Spleen (tissue), 7 donors: ENCODE data around the gene PPP1R12B.
"Not testable (repeated sequence)": the region's sequence is repeated elsewhere in the genome, so short reads cannot be mapped to it uniquely, and the experiment has no call there.

Source experiments
- CTCF ChIP-seq, 11 experiments: fragments of 200-600 bp in 7 of 11; fragments of 450-650 bp in 4 of 11; sonication (generic) in 4 of 11; IDR thresholded peaks in 8 of 11; conservative IDR thresholded peaks in 3 of 11; 1 replicate in 7 of 11; 2 replicates in 4 of 11; pipeline versions ENCODE4 v1.4.0 to v1.8.0; 2016 to 2021; ENCODE audit warnings: antibody characterized with exemption in 11 of 11, inconsistent platforms in 4 of 11, mild to moderate bottlenecking in 1 of 11
- POLR2A ChIP-seq, 3 donors: fragments of 450-650 bp; IDR thresholded peaks; one replicate each; pipeline ENCODE4 v1.5.1; 2017; ENCODE audit warnings: antibody characterized with exemption in 3 of 3, mild to moderate bottlenecking in 1 of 3
- POLR2AphosphoS5 ChIP-seq, 3 donors: sonication (generic); formaldehyde crosslinking; IDR thresholded peaks; one replicate each; pipeline ENCODE4 v1.5.1; 2017; ENCODE audit warnings: antibody characterized with exemption in 3 of 3
- donor health status: DM: no; HTN: no; CAD: no; lungs with moderate emphysema.
- donor health status: DM: no; HTN: no; CAD: no.
- donor health status: DM: no; HTN: no; CAD: no.

- TF ChIP-seq CTCF (IDR thresholded peaks at IDR 0.05 in 8 of 11, conservative IDR thresholded peaks at IDR 0.05 in 3 of 11); POLR2A (IDR thresholded peaks at IDR 0.05); POLR2AphosphoS5 (IDR thresholded peaks at IDR 0.05): not testable (repeated sequence)
Measured at GRCh38 chr1:202430111-202430510, 81.6 kb downstream of the PPP1R12B start.
